KBM-7 (cell line): ENCODE results near the gene COA8.

Source experiments
- DNase-seq: peaks from one replicate; pipeline ENCODE4 v3.0.0-alpha.2; 2015
- in situ Hi-C: fragments of 300-500 bp; cut with MboI; formaldehyde crosslinking; loops from 2 replicates; pipeline ENCODE4 v1.14.3; 2020; ENCODE audit warnings: low sequenced_read_pairs, low pct_unique_long_range_greater_than_20kb, mixed read lengths

The COA8 gene

DNA sequence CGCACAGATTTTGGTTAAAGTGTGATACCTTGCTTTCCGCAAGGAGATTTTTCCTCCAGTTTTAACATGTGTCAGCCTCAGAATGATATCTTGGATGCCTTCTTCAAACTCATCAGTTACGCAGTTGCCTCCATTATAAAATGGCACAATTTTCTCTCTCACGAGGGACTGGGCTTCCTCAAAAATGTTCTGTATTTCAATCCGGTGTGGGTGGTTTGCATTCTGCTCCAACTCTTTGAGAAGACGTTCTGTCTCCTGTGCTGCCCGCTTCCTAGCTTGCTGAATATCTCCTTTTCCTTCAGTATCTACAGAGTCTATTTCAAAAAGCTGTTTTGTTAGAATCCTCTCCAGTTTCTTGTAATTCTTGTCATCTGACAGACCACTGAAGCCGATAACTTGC lies 2.1 kb upstream of the COA8 start:
- in situ Hi-C loops = no loop called here
- DNase-seq = no peak

DNA sequence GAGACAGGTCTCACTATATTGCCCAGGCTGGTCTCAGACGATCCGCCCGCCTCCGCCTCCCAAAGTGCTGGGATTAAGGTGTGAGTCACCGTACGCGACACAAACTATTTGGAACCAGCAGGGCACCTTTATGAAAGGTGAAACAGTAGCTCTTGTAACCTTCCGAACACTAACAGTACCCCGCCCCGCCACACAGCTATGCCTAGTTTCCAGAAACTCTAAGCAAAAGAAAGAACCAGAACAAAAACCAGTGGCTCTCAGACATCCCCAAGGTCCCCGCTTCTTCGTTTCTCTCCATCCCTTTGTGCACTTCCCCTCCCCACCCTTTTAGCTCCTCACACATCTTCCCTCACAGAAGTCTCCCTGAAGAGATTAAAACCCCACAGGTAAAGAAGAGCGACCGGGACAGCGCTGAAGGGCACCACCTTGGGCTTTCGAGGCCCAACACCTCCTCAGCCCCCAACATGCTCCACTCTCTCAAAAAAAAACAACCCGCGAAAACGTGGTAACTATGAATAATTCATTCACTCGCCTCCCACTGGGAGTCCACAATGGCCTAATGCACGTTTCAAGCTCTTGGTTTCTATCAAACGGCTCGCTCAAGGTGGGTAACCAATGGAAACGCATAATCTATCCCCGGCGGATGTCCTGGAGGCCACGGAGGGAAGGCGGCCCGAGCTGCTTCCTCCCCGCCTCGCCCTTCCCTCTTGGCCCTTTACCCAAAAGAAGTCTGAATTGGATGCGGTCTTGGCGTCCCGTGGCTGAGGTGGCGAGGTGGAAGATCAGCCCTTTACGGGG lies 1.2 kb upstream of the COA8 start:
- peak; percentile 65 for DNase-seq
- in situ Hi-C loops = no loop called here

- in situ Hi-C loops = no loop called here
- no peak for DNase-seq
Observed at GRCh38 chr14:103562179-103562428, 656 bp upstream of the COA8 start.

- in situ Hi-C loops = no loop called here
- no peak for DNase-seq
Observed at GRCh38 chr14:103563226-103563620, 463 bp downstream of the COA8 start.

DNA sequence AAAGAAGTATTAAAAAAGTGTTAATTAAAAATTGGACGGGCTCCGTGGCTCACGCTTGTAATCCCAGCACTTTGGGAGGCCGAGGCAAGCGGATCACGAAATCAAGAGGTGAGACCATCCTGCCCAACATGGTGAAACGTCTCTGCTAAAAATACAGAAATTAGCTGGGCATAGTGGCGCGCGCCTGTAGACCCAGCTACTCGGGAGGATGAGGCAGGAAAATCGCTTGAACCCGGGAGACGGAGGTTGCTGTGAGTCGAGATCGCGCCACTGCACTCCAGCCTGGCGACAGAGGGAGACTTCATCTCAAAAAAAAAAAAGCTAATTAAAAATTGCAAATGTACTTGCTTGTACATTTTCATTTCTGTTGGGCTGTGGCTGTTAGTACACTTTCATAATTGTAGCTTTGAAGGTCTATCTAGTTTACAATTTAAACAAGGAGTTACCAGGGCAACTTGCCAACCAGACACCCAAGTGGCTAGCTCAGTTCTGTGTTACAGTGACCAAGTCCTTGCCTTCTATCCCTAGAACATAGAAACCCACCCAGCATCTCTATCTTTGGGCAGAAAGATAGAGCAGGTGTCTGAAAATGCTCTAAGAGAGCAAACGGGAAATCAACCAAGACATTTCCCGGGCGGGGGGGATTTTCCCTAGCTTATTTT lies 1.2 kb downstream of the COA8 start:
- in situ Hi-C loops = no loop called here
- DNase-seq = peak; percentile 9

- peak; percentile 40 for DNase-seq
- in situ Hi-C loops = no loop called here
Observed at GRCh38 chr14:103568952-103569351, 6.2 kb downstream of the COA8 start.

DNA sequence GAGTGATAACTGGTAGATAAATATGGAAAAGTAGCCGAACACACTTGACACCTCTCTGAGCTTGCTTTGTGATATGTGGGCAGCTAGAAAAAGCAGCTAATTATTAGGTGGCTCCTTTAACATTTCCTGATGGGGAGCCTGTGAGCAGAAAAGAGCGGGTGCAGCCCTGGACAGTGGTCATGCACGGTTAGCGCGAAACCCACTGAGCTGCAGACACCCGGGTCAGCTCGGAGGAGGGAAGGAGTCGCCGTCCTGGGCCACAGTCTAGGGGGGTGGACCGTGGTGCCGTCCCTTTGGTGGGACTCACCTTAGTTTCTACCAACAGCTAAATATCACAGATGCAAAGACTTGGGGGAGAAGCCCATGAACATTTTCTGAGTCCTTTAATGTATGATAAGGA lies 6.6 kb downstream of the COA8 start:
- DNase-seq = no peak
- in situ Hi-C loops = no loop called here

- no peak for DNase-seq
- in situ Hi-C loops = no loop called here
Observed at GRCh38 chr14:103574104-103574503, 11.3 kb downstream of the COA8 start.

GRCh38 chr14:103574707-103575285 lies 12.0 kb downstream of the COA8 start:
- in situ Hi-C loops = no loop called here
- no peak for DNase-seq

GRCh38 chr14:103576371-103577024 lies 13.7 kb downstream of the COA8 start:
- no peak for DNase-seq
- in situ Hi-C loops = no loop called here

- no peak for DNase-seq
- in situ Hi-C loops = no loop called here
Observed at GRCh38 chr14:103578401-103579075, 15.8 kb downstream of the COA8 start.

GRCh38 chr14:103581206-103581605 lies 18.4 kb downstream of the COA8 start:
- DNase-seq = no peak
- in situ Hi-C loops = no loop called here

DNA sequence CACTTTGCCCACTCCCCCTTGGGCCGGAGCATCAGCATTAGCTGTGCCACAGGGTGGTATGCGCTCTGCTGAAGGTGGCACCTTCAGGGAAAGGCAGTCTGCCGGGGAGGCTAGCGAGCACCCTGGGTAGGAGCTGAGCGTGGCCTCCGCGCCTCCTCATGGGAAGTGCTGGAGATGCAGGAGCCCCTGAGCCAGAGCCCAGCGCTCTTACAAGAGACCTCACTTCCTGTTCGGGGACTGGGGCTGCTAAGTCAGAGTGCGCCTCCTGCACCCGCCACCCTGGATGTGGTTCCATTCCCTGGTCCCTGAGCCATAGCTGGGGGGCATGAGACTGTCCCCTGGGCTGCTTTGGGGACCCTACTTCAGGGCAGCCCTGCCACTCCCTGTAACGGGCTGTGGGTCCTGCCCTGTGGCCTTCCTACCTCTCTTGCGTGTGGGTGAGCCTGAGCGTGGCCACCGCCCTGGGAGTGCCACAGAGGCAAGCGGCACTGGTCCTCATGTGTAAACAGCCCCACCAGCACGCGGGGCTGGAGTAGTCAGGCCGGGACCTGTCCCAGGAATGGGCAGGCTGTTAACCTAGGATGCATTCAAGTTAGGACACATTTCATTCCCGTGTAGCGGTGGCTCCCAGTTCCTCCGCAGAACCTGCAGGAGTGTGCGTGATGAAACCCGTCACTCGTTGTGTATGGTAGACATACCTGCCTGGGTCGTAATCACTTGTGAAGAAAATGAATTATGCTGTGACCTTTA lies 19.4 kb downstream of the COA8 start:
- in situ Hi-C loops = no loop called here
- DNase-seq = no peak

- DNase-seq = no peak
- in situ Hi-C loops = no loop called here
Observed at GRCh38 chr14:103584326-103584915, 21.7 kb downstream of the COA8 start.

- in situ Hi-C loops = no loop called here
- DNase-seq = no peak
Observed at GRCh38 chr14:103593577-103593976, 30.8 kb downstream of the COA8 start.

DNA sequence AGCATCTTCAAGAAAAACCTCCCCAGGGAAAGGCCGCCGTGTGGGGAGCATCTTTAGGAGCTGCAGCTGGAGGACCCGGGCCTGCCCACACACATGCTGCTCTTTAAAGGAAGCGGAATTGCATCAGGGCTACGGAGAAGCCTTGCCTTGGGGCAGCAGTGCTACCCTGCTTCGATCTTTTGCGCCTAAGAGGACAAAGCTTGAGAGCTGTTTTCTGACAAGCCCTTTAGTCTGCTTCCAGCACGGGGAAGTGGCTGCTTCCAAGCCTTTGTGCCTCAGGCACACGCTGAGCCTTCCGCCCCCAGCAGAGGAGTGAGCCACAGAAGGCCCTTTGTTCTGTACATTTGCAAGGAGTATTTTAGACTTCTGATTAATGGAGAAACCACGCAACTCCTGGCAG lies 31.5 kb downstream of the COA8 start:
- in situ Hi-C loops = no loop called here
- DNase-seq = no peak

- no peak for DNase-seq
- in situ Hi-C loops = no loop called here
Observed at GRCh38 chr14:103597623-103598377, 35.0 kb downstream of the COA8 start.

GRCh38 chr14:103600503-103600902 lies 37.7 kb downstream of the COA8 start:
- in situ Hi-C loops = no loop called here

More at GRCh38 chr14:103600503-103600902, 37.7 kb downstream of the COA8 start:
- DNase-seq = no peak
